DND-41 (cell line): ENCODE data around the gene LGALS3BP.

ENCODE experiments used
- ATAC-seq: fragments of 200-7000 bp; cut with Tn5 transposase; 3 replicates; pipeline ENCODE4 v1.9.1; 2021; ENCODE audit warnings: low read depth; ENCODE audit not compliant: insufficient read depth
- DNase-seq: peaks from one replicate; pipeline ENCODE4 v3.0.0-alpha.2; 2020
- H2AFZ ChIP-seq: 2 replicates; pipeline ENCODE4 v1.6.0; 2012; ENCODE audit warnings: low read depth, low read length
- H3K27ac ChIP-seq: 2 replicates; pipeline ENCODE4 v1.5.1; 2012; ENCODE audit warnings: low read length, inconsistent platforms
- H3K27me3 ChIP-seq: fragments of 200-600 bp; sonication (generic); 2 replicates; pipeline ENCODE4 v1.6.0; 2012; ENCODE audit warnings: low read length, mild to moderate bottlenecking, inconsistent platforms; ENCODE audit not compliant: insufficient read depth, poor library complexity
- H3K36me3 ChIP-seq: 2 replicates; pipeline ENCODE4 v1.5.1; 2012; ENCODE audit warnings: low read length, inconsistent platforms; ENCODE audit not compliant: insufficient read depth
- H3K4me1 ChIP-seq: 2 replicates; pipeline ENCODE4 v1.5.1; 2012; ENCODE audit warnings: mild to moderate bottlenecking, low read length; ENCODE audit not compliant: insufficient read depth
- H3K4me2 ChIP-seq: 2 replicates; pipeline ENCODE4 v1.6.0; 2012; ENCODE audit warnings: mild to moderate bottlenecking, moderate library complexity, low read length, inconsistent platforms; ENCODE audit not compliant: insufficient read depth
- H3K4me3 ChIP-seq, 2 experiments: fragments of 200-600 bp in 1 of 2; shearing (Covaris generic) in 1 of 2; 2 replicates each; pipeline ENCODE4 v1.5.1; 2012 to 2016; ENCODE audit warnings: inconsistent platforms in 2 of 2, low read length in 2 of 2, mild to moderate bottlenecking in 2 of 2, low read depth in 1 of 2, moderate library complexity in 1 of 2
- H3K79me2 ChIP-seq: 2 replicates; pipeline ENCODE4 v1.6.0; 2012; ENCODE audit warnings: low read length, inconsistent platforms; ENCODE audit not compliant: insufficient read depth
- H3K9ac ChIP-seq: 2 replicates; pipeline ENCODE4 v1.6.0; 2012; ENCODE audit warnings: low read depth, mild to moderate bottlenecking, inconsistent platforms, low read length, moderate library complexity
- H3K9me3 ChIP-seq: 2 replicates; pipeline ENCODE4 v1.5.1; 2012; ENCODE audit warnings: low read length, moderate library complexity, mild to moderate bottlenecking, inconsistent platforms; ENCODE audit not compliant: insufficient read depth, severe bottlenecking
- H4K20me1 ChIP-seq: 2 replicates; pipeline ENCODE4 v1.6.0; 2012; ENCODE audit warnings: low read length; ENCODE audit not compliant: insufficient read depth
- CTCF ChIP-seq: IDR thresholded peaks from 2 replicates; pipeline ENCODE4 v1.5.1; 2012; ENCODE audit warnings: borderline replicate concordance, low read length, moderate library complexity, mild to moderate bottlenecking; ENCODE audit not compliant: poor library complexity, severe bottlenecking; ENCODE audit errors: extremely low read depth
- EZH2 ChIP-seq: IDR thresholded peaks from 3 replicates; pipeline ENCODE4 v1.6.1; 2012; ENCODE audit warnings: borderline replicate concordance, low read depth, mild to moderate bottlenecking, moderate library complexity, low read length, inconsistent platforms; ENCODE audit not compliant: severe bottlenecking

The LGALS3BP gene

GRCh38 chr17:78997231-78997741 lies 17.6 kb upstream of the LGALS3BP start:
- ATAC-seq (no peak), DNase-seq (no peak)
- Histone ChIP-seq H3K27ac (no peak overlapping the region), H3K4me3 (no peak overlapping the region), H3K36me3 (peaks cover 94% of the 10 kb centered on the region), H3K9me3 (no peaks in the 10 kb centered on the region), H4K20me1 (peaks cover 80% of the 10 kb centered on the region), H3K4me2 (no peak overlapping the region), H3K79me2 (peaks cover 55% of the 10 kb centered on the region), H3K9ac (no peak overlapping the region), H3K4me1 (no peaks in the 10 kb centered on the region), H2AFZ (no peak overlapping the region), H3K27me3 (no peaks in the 10 kb centered on the region)
- TF ChIP-seq CTCF (no peak), EZH2 (no peak)

- no peak for TF ChIP-seq EZH2
- TF ChIP-seq CTCF, result no peak
- no peaks in the 10 kb centered on the region for H3K4me1 ChIP-seq
- H3K79me2 ChIP-seq, result peaks cover 50% of the 10 kb centered on the region
- H3K36me3 ChIP-seq, result peaks cover 94% of the 10 kb centered on the region
- no peak overlapping the region for H3K4me2 ChIP-seq
- no peak overlapping the region for H2AFZ ChIP-seq
- no peaks in the 10 kb centered on the region for H3K27me3 ChIP-seq
- DNase-seq, result no peak
- peaks cover 78% of the 10 kb centered on the region for H4K20me1 ChIP-seq
- H3K9me3 ChIP-seq, result no peaks in the 10 kb centered on the region
- H3K9ac ChIP-seq, result no peak overlapping the region
- no peak overlapping the region for H3K27ac ChIP-seq
- no peak overlapping the region for H3K4me3 ChIP-seq
- ATAC-seq, result no peak
Observed at GRCh38 chr17:78996781-78997201, 17.1 kb upstream of the LGALS3BP start.

GRCh38 chr17:78995761-78996451 lies 16.2 kb upstream of the LGALS3BP start:
- Histone ChIP-seq H3K4me1 (no peaks in the 10 kb centered on the region), H4K20me1 (peaks cover 73% of the 10 kb centered on the region), H3K27me3 (no peaks in the 10 kb centered on the region), H3K36me3 (peaks cover 99% of the 10 kb centered on the region), H2AFZ (no peak overlapping the region), H3K4me3 (no peak overlapping the region), H3K9ac (no peak overlapping the region), H3K27ac (no peak overlapping the region), H3K9me3 (no peaks in the 10 kb centered on the region), H3K79me2 (peaks cover 41% of the 10 kb centered on the region), H3K4me2 (no peak overlapping the region)
- no peak for TF ChIP-seq EZH2
- no peak for TF ChIP-seq CTCF
- ATAC-seq (no peak), DNase-seq (no peak)
